BLaER1 (cell line): ENCODE measurements around the gene ITGA6.

Experiments
- H3K27ac ChIP-seq: shearing (Covaris generic); formaldehyde crosslinking; 2 replicates; pipeline ENCODE4 v1.8.1; 2022
- H3K27me3 ChIP-seq: shearing (Covaris generic); formaldehyde crosslinking; 2 replicates; pipeline ENCODE4 v1.8.1; 2022
- H3K36me3 ChIP-seq: shearing (Covaris generic); formaldehyde crosslinking; 2 replicates; pipeline ENCODE4 v1.8.1; 2022
- H3K4me1 ChIP-seq: shearing (Covaris generic); formaldehyde crosslinking; 2 replicates; pipeline ENCODE4 v1.8.1; 2022
- H3K4me2 ChIP-seq: shearing (Covaris generic); formaldehyde crosslinking; 2 replicates; pipeline ENCODE4 v1.8.1; 2022
- H3K4me3 ChIP-seq: shearing (Covaris generic); formaldehyde crosslinking; 2 replicates; pipeline ENCODE4 v1.8.1; 2022
- H3K9ac ChIP-seq: shearing (Covaris generic); formaldehyde crosslinking; 2 replicates; pipeline ENCODE4 v1.8.1; 2022
- H3K9me3 ChIP-seq: shearing (Covaris generic); formaldehyde crosslinking; 2 replicates; pipeline ENCODE4 v1.8.1; 2022
- H4K20me1 ChIP-seq: shearing (Covaris generic); formaldehyde crosslinking; 2 replicates; pipeline ENCODE4 v1.8.1; 2022
- Cebpa-rat ChIP-seq: shearing (Covaris generic); IDR thresholded peaks from 2 replicates; pipeline ENCODE4 v1.8.1; 2022

ITGA6 gene

DNA sequence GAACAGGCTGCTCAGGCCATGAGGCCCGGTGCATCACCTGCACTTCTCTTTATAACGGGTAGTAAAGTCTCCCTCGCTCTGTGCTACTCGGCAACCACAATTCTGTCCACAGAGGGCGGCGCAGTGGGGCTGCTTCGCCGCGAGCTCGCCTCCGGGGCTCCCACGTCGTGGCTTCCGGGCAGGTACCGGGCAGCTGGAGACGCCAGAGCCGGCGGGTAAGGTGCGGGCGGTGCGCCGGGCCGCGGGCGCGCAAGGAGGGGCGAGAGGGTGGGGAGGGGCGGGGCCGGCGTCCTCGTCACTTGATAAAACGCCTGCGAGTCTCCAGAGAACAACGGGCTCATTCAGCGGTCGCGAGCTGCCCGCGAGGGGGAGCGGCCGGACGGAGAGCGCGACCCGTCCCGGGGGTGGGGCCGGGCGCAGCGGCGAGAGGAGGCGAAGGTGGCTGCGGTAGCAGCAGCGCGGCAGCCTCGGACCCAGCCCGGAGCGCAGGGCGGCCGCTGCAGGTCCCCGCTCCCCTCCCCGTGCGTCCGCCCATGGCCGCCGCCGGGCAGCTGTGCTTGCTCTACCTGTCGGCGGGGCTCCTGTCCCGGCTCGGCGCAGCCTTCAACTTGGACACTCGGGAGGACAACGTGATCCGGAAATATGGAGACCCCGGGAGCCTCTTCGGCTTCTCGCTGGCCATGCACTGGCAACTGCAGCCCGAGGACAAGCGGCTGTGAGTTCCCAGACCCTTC lies at the start of gene ITGA6:
Gene ITGA6 (plus strand): TSS at position 331 of the 734 bp plus-strand sequence.
- TF ChIP-seq Cebpa-rat, result no peak
- H3K4me1 ChIP-seq, result peaks cover 40% of the 10 kb centered on the region
- H3K9ac ChIP-seq, result peak within 1 kb of the TSS; percentile 73
- no peaks in the 10 kb centered on the region for H3K27me3 ChIP-seq
- H3K27ac ChIP-seq, result 0 out of 2 replicates have a peak within 1 kb of the TSS, but pooled peaks have one; percentile 27
- H3K36me3 ChIP-seq, result no peaks in the 10 kb centered on the region
- no peaks in the 10 kb centered on the region for H3K9me3 ChIP-seq
- peak within 1 kb of the TSS; percentile 85 for H3K4me3 ChIP-seq
- peaks cover 18% of the 10 kb centered on the region for H4K20me1 ChIP-seq
- peak within 1 kb of the TSS; percentile 94 for H3K4me2 ChIP-seq

DNA sequence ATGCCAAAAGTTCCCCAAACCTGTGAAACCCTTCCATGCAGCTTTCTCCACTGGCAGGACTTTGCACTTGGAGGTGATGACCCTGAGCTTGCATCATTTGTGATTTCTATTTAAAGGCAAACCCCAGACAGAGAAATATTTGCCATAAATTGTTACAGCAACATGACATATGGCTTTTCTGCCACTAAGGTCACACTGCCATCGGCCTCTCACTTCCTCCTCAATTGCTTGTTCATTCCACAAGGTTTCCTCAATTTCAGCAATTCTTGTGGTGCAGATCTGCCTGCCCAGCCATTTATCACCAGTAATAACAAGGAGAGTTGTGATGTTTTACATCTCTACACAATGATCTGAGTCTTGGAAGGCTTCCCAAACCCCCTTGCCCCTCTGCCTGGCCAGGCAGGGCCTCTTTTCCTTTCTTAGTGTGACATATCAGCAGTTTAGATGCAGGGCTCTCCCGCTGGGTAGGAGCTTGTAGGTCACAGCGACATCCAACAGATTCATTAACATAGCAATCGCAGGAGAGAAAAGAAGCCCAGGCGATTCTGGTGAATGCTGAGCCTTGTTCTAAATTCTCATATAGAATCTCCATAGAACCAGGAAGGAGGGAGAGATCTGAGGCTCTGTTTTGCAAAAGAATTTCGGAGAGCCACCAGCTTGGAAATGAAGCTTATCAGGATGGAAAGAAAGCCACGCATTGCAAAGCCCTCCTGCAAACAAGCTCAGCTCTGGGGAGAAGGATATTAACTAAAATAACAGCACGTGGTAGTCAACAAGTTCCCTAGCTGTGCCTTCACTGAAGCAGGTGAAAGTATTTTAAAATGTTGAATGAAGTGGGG lies 46.7 kb upstream of the ITGA6 start:
- Histone ChIP-seq H3K4me3 (no peak overlapping the region), H3K36me3 (peaks cover 6% of the 10 kb centered on the region; the same call in 1 of the 2 replicates), H3K9me3 (peaks cover 17% of the 10 kb centered on the region), H3K4me1 (peaks cover 73% of the 10 kb centered on the region), H3K27me3 (no peaks in the 10 kb centered on the region), H3K27ac (no peak overlapping the region), H4K20me1 (no peaks in the 10 kb centered on the region), H3K4me2 (0 out of 2 replicates have a peak overlapping the region, but pooled peaks have one; percentile 0), H3K9ac (no peak overlapping the region)
- no peak for TF ChIP-seq Cebpa-rat

DNA sequence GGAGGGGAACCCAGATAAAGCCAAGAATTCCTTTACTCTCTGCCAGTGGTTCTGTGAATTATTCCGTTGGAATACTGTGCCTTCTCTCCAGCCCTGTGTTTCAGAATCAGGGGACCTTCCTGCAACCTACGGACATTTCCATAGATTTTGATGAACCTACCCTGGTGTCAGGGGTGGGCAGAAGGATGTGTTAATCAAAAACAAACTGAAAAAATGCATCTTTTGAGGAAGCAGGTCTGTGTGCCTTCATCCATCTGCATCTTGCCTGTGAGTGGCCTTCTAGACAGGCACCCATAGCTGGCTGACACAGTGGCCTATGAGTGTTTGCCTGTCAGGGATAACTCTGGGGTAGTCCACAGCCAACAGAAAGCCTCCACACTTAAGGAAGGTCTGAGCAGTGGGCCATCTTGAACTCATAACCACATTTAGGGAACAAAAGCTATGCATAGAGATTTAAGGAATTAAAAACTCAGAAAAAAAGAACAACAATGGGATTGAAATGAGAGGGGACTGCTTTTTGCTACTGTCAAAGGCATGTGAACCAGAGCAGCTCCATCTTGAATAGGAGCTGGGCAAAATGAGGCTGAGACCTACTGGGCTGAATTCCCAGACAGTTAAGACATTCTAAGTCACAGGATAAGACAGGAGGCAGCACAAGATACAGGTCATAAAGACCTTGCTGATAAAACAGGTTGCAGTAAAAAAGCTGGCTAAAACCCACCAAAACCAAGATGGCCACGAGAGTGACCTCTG lies 45.9 kb upstream of the ITGA6 start:
- no peak overlapping the region for H3K4me3 ChIP-seq
- H3K9me3 ChIP-seq, result peaks cover 17% of the 10 kb centered on the region
- 0 out of 2 replicates have a peak overlapping the region, but pooled peaks have one; percentile 0 for H3K4me2 ChIP-seq
- H3K27me3 ChIP-seq, result no peaks in the 10 kb centered on the region
- TF ChIP-seq Cebpa-rat, result no peak
- H3K27ac ChIP-seq, result no peak overlapping the region
- peaks cover 6% of the 10 kb centered on the region; the same call in 1 of the 2 replicates for H3K36me3 ChIP-seq
- H4K20me1 ChIP-seq, result no peaks in the 10 kb centered on the region
- H3K9ac ChIP-seq, result no peak overlapping the region
- peaks cover 67% of the 10 kb centered on the region for H3K4me1 ChIP-seq

DNA sequence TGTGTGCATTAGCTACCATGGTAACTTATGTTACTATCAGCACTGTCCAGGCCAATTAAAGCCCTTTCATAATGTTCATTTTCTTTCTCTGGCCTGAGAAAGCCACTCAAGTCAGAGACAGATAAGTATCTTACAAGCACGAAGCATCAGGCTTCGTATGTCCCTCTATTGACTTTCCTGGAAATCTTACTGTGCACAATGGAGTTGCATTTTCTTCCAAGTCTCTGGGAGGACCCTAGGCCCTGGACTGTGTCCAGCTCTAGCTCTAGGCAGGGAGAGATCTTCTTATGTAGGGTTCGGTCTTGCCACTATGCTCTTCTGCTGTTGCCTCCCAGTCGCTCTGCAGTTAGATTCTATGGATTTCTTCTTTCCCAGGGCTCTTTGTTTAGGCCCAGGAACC lies 40.0 kb upstream of the ITGA6 start:
- H3K4me1 ChIP-seq, result peaks cover 42% of the 10 kb centered on the region
- no peaks in the 10 kb centered on the region; the same call in 1 of the 2 replicates for H3K9me3 ChIP-seq
- TF ChIP-seq Cebpa-rat, result no peak
- H4K20me1 ChIP-seq, result no peaks in the 10 kb centered on the region
- no peak overlapping the region for H3K27ac ChIP-seq
- no peaks in the 10 kb centered on the region for H3K27me3 ChIP-seq
- H3K36me3 ChIP-seq, result no peaks in the 10 kb centered on the region
- no peak overlapping the region for H3K9ac ChIP-seq
- H3K4me3 ChIP-seq, result no peak overlapping the region
- no peak overlapping the region for H3K4me2 ChIP-seq

DNA sequence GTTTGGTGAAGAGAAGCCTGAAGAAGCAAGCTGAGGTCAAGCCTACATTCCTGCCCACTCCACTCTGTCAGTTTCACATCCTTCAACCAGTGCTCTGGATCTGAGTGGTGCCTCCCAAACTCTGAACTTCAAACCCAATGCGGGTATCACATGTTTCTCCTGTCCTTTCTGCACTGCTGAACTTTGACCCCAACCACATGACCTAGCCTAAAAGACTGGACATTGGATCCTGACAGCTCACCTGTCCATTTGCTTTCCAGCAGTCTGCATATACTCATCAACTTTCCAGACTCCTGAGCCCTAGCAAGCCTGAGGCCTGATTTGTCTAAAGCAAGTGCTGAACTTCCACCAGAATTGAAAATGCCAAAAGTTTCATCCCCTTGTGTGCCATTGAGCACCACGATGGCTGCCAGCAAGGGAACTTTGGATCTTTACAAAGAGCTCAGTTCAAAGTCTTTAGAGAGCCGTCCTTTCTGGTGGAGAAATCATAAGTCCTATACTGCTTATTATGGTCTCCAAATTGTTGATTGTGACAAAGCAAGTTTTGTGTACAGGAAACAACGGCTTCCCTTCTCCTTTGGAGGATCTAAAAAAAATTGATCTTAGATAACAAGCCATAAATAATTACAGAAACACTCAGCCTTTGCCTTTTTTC lies 37.6 kb upstream of the ITGA6 start:
- Histone ChIP-seq H4K20me1 (no peaks in the 10 kb centered on the region), H3K9ac (no peak overlapping the region), H3K27me3 (no peaks in the 10 kb centered on the region), H3K4me1 (peaks cover 55% of the 10 kb centered on the region), H3K9me3 (no peaks in the 10 kb centered on the region; the same call in 1 of the 2 replicates), H3K4me3 (no peak overlapping the region), H3K4me2 (peak overlapping the region; percentile 8), H3K36me3 (no peaks in the 10 kb centered on the region), H3K27ac (no peak overlapping the region)
- TF ChIP-seq Cebpa-rat, result no peak

DNA sequence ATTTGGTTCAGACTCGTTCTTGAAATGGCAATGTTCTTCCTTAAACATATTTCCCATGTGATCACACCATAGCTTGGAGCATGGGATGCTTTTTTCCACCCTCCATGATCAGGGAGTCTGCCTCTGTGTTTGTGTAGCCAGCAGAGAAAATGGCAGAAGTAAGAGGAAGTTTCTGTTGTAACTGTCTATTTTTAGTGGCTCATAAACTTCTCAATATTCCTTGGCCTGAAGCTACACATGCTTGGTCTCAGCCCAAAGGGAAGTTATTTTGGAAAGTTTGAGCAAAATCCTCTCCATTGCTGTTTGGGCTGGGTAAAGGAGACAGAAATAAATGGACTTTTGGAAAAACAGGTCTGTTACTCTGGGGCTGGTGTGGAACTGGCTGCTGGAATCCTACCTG lies 33.4 kb upstream of the ITGA6 start:
- H3K27ac ChIP-seq, result peak overlapping the region; percentile 65
- peak overlapping the region; percentile 69 for H3K4me2 ChIP-seq
- H3K4me3 ChIP-seq, result 0 out of 2 replicates have a peak overlapping the region, but pooled peaks have one; percentile 5
- no peaks in the 10 kb centered on the region for H3K9me3 ChIP-seq
- no peak for TF ChIP-seq Cebpa-rat
- H3K36me3 ChIP-seq, result no peaks in the 10 kb centered on the region
- H3K4me1 ChIP-seq, result peaks cover 74% of the 10 kb centered on the region
- H4K20me1 ChIP-seq, result no peaks in the 10 kb centered on the region
- no peak overlapping the region for H3K9ac ChIP-seq
- H3K27me3 ChIP-seq, result no peaks in the 10 kb centered on the region

DNA sequence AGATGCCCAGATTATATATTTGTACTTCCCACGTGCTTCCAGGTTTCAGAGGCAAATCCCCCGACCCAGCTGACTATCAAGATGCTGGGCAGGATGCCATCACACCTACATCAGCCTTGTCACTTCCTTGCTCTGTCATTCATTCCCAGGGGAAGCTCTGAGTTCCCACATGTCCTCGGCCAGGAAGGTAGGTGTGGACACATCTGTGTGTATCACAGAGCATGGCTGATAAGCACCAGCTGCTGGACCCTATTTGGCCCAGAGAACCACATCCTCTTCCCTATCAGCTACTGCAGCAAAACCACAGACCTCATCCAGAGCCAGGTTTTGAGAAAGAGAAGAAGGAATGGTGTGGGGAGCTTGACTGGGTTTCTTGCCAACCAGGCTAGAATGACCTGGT lies 31.9 kb upstream of the ITGA6 start:
- no peaks in the 10 kb centered on the region for H3K36me3 ChIP-seq
- peak overlapping the region; percentile 59 for H3K4me2 ChIP-seq

DNA sequence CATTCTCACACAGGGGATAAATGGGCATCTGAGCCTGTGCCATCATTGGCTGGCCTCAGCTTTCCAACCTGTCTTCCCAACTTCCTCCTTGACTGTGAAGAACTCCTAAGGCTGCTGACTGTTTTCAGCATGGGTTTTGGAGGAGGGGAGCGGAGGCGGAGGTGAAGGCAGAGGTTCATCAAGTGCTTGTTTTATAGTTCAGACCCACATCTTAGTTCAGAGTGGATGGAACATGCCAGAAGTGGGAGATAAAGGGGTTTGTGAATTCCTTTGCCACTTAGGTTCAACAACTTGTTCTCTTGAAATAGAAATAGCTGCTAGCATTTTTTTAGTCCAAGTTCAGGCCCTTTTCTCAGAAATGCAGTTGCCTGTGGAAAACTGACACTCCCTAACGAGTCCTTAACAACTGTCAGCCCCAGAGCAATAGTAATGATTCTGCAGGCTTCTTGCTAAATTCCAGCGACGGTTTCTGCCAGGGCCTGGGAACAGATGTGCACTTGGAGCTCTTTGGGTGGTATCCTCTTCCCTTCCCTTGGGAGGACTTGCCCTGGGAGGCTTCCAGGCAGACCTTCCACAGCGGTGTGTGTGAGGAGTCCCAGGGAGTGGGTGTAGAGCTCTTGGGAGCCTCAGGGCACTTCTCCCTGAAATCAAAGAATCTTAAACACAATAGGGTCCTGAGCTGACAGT lies 30.1 kb upstream of the ITGA6 start:
- H3K27ac ChIP-seq, result 0 out of 2 replicates have a peak overlapping the region, but pooled peaks have one; percentile 23
- H4K20me1 ChIP-seq, result no peaks in the 10 kb centered on the region
- H3K9ac ChIP-seq, result no peak overlapping the region
- no peaks in the 10 kb centered on the region for H3K36me3 ChIP-seq
- no peaks in the 10 kb centered on the region for H3K27me3 ChIP-seq
- no peak for TF ChIP-seq Cebpa-rat
- no peaks in the 10 kb centered on the region for H3K9me3 ChIP-seq
- peaks cover 60% of the 10 kb centered on the region for H3K4me1 ChIP-seq
- H3K4me2 ChIP-seq, result peak overlapping the region; percentile 59
- no peak overlapping the region for H3K4me3 ChIP-seq

More for the DNA sequence above, 31.9 kb upstream of the ITGA6 start:
- Histone ChIP-seq H3K27ac (peak overlapping the region; percentile 37; the same call in 1 of the 2 replicates), H3K4me1 (peaks cover 63% of the 10 kb centered on the region), H3K4me3 (no peak overlapping the region), H3K27me3 (no peaks in the 10 kb centered on the region), H3K9ac (no peak overlapping the region), H3K9me3 (no peaks in the 10 kb centered on the region), H4K20me1 (no peaks in the 10 kb centered on the region)
- TF ChIP-seq Cebpa-rat, result no peak
